ENCODE results near the gene LRBA. TPM values are rescaled to one million over a fixed set of nuclear protein-coding genes. Genes with fewer than 3 reads are reported as not detected.

LRBA gene
- total RNA-seq, 1 experiment from 2014 or later: 55.3 TPM

- Histone ChIP-seq H3K4me1 (ENCODE audit: insufficient read depth, low read length) (no peaks in the 10 kb centered on the region), H3K27ac (ENCODE audit: insufficient read length, low read depth, low read length) (no peak overlapping the region), H4K8ac (replicated peaks; ENCODE audit: insufficient read length, low read depth, low read length) (no peak overlapping the region), H3K79me2 (ENCODE audit: insufficient read depth, low read length) (no peaks in the 10 kb centered on the region), H3K4ac (ENCODE audit: low read depth, low read length) (no peak overlapping the region), H2BK5ac (ENCODE audit: insufficient read length, low read length) (no peak overlapping the region), H3K9me3 (ENCODE audit: control insufficient read depth, low read depth, low read length) (no peaks in the 10 kb centered on the region), H4K20me1 (ENCODE audit: control insufficient read depth, insufficient read depth, insufficient read length) (no peaks in the 10 kb centered on the region), H4K91ac (ENCODE audit: insufficient read length, low read depth, low read length) (no peak overlapping the region), H3K4me2 (ENCODE audit: insufficient read depth, insufficient read length, low read length) (no peak overlapping the region), H4K5ac (ENCODE audit: insufficient read length, low read depth, low read length) (no peak overlapping the region), H2BK20ac (ENCODE audit: low read depth, low read length, poor library complexity, severe bottlenecking) (no peak overlapping the region), H3K56ac (ENCODE audit: insufficient read length, low read depth, low read length) (no peak overlapping the region), H3K14ac (ENCODE audit: insufficient read depth, low read length) (no peak overlapping the region), H3K79me1 (ENCODE audit: insufficient read depth, low read depth, low read length, poor library complexity, severe bottlenecking) (no peaks in the 10 kb centered on the region), H3T11ph (ENCODE audit: low read length) (no peak overlapping the region), H3K23ac (ENCODE audit: insufficient read length, low read depth, low read length) (no peak overlapping the region), H2AFZ (ENCODE audit: low read length) (no peak overlapping the region), H2BK12ac (ENCODE audit: insufficient read length, low read depth, low read length) (no peak overlapping the region), H3K9ac (ENCODE audit: extremely low read depth, insufficient read length, low read length) (no peak overlapping the region), H2AK5ac (ENCODE audit: insufficient read length, low read length) (no peak overlapping the region), H3K27me3 (ENCODE audit: insufficient read depth, low read length) (no peaks in the 10 kb centered on the region), H2BK120ac (ENCODE audit: low read depth, low read length, poor library complexity, severe bottlenecking) (no peak overlapping the region), H2BK15ac (ENCODE audit: low read depth, low read length) (no peak overlapping the region), H3K18ac (ENCODE audit: insufficient read length, low read depth, low read length) (no peak overlapping the region), H3K23me2 (ENCODE audit: insufficient read length, low read depth, low read length, poor library complexity, severe bottlenecking) (no peaks in the 10 kb centered on the region)
- no CpG with 5 or more reads among the region's 5 CpGs for WGBS (ENCODE audit: extremely low coverage, insufficient read length, low lambda C conversion rate)
- H3K4me1 Mint-ChIP-seq: no peaks in the 10 kb centered on the region
- H3K36me3 Mint-ChIP-seq (ENCODE audit: insufficient read depth in 1 of 3, low read depth in 3 of 3): no peaks in the 10 kb centered on the region
- H3K4me3 Mint-ChIP-seq: no peak overlapping the region
- no peak overlapping the region for H3K27ac Mint-ChIP-seq
- no peaks in the 10 kb centered on the region for H3K27me3 Mint-ChIP-seq (ENCODE audit: low read depth)
- H3K9me3 Mint-ChIP-seq: no peaks in the 10 kb centered on the region
- no peak for DNase-seq
- no peak for TF ChIP-seq CTCF (conservative IDR thresholded peaks at IDR 0.05)
These were observed 414.2 kb downstream of the LRBA start for GRCh38 chr4:150600812-150601445.
